Hematopoietic multipotent progenitor cell treated with erythropoietin and hydrocortisone succinate and interleukin-3 and kit ligand, for 8 days (in vitro differentiated cells): Measurements from ENCODE around the gene MAGEB16.

Experiments
- DNase-seq: peaks from one replicate; pipeline ENCODE4 v3.0.0-alpha.2; 2015

Gene MAGEB16

DNA sequence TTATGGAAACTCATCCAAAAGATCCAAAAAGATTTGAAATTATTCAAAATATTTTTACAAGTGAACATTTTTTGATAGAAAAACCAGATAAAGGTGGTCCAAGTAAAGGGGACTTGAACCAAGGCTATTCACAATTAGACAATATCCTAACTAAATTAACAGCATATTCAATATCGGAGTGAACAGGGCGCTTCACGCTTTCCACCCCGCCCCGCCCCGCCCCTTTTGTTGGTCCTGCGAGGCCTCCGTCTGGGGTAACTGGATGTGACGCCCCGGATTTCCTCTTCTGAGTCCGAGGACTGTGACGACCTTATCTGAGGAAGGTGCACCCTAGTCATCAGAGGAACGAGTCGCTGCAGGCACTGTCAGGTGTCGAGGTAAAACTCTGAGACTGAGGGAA lies at the start of gene MAGEB16:
TSS of gene MAGEB16 (plus strand) at position 301 of the 400 bp plus-strand sequence. CDS start 3,855 bp downstream, outside the sequence.
- no peak for DNase-seq

DNA sequence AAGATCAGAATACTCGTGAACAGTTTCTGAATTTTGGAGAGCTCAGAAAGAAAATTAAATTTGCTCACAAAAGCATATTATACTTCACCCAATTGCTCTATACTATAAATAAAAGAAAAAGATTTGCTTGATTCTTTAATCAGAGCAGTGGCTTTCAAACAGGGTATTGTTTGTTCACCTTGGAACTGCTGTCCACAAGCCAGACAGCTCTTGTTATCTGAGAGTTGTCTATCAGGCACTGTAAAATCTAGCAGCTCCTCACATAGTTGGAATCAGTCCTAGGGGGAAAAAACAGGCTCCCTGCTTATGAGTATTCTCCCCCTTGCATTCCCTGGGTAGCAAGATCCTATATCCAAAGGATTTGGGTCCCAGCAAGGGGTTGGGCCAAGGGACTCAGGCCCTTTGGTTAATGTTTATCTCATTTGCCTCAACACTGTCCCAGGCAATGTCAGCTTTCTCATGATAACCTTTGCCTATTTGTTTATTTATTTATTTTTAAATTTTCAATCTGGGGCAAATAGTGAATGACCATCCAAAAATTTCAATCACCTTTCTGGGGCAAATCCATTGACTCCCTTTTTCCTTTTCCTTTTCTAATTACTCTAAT lies 24.1 kb upstream of the MAGEB16 start:
- DNase-seq = no peak

DNA sequence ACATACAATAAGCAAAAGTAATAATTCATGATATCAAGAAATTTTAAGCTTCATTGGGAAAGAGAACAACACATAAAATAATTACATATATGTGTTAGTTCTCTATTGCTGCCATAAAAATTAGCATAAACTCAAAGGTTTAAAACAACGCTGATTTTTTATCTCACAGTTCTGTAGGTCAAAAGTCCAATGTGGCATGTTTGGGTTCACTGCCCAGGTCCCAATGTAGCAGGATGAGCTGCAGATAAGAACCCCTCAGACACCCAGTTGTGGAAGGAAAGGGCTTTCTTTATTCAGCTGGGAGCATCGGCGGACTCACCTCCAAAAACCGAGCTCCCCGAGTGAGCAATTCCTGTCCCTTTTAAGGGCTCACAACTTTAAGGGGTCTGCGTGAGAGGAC lies 13.1 kb upstream of the MAGEB16 start:
- no peak for DNase-seq

DNA sequence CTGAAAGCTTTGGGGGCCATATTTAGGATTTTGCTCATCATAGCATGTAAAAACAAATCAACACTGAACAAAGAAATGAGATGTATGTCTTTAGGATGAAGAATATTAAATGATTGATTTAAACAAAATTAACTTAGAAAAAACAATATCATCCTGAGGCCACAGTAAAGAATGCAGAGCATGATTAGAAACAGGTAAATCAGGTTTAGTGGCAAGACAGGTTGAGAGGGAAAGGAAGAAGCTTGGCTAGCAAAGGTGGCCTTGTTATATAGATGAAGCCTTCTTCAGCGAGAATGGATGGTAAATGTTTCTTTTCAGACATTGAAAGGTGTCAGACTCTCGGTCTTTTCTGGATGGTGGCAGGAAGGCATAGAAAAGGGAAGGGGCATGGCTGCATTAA lies 11.9 kb upstream of the MAGEB16 start:
- DNase-seq = no peak

DNA sequence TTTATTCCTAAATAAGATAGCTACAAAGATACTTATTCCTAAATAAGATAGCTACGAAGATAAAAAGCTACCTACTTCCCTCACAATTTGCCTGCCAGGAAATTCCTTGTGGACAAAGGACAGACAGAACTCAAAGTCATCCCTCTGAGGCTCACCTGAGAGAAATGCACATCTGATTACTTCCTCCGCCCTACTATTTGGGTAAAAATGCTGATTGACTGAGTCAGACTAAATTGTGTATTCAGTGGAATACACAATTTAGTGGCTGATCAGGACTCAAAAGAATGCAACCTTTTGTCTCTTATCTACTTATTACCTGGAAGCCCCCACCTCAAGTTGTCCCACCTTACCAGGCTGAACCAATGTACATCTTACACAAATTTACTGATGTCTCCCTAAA lies 10.3 kb upstream of the MAGEB16 start:
- no peak for DNase-seq

DNA sequence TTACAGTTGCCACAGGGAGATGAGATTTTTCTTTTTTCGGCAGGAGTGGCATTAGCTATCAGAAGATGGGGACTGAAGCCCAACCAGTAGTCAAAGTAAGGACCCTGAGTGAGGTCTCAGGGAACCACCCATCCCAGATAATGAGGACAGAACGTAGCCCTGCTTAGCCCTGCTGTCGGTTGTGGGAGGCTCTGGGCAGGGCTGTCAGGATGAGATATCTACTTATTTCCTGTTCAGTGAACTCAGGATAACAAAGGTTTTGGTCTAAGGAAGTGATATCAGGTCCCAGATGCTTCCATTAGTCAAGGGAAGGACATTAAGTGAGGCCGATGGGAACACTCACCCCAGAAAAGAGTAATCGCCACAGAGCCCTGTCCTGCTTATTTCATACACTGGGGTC lies 2.3 kb downstream of the MAGEB16 start:
- peak; percentile 55 for DNase-seq

DNA sequence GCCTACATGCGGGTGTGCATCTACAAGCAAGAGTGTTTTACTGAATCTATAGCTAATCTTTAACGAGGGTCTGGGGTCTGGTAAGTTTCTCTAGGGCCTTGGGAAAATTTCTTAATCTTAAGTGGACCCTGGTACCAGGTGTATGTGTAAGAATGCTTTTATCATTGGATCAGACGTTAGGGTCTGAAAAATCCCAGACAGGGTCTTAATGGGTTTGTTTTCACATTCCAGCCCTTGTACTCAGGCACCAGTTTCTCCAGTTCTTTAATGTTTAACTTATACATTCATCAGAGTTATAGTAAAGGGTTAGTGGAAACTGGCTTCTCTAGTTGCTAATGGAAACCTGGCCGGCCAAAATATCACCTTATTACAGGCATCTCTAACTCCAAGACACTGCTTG lies 11.6 kb downstream of the MAGEB16 start:
- no peak for DNase-seq

DNA sequence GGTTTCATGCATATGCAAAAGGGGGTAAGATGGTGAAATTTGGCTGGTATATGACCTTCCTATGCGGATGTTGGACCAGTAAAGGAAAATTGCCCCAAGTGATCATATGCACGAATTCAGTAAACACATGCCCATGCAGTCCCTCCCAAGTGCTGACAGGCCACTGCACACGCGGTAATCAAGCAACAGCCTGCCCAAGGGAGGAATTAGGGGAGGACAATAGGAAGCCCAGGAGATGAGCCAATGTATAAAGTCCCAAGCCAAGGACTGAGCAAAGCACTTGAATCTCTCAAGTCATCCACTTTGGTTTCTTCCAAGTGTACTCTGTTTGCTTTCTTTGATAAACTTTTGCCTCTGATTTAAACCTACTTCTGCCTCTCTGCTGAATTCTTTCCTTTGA lies 21.1 kb downstream of the MAGEB16 start:
- no peak for DNase-seq

DNA sequence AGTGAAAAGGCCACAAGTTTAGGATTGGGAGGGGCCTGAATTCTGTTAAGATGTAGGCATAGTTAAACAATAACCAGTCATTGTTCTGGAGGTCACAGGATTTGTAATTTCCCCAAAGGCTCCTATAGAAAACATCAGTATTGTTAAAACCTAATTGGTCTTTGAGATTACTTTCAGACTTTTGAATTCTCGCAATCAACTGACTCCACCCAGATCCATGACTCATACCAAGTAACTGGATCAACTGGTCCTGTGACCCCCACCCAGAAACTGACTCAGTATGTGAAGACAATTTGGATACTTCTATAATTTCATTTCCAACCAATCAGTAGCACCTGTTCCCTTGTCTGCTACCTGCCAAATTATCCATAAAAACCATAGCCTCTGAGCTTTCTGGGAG lies 28.4 kb downstream of the MAGEB16 start:
- DNase-seq = no peak

DNA sequence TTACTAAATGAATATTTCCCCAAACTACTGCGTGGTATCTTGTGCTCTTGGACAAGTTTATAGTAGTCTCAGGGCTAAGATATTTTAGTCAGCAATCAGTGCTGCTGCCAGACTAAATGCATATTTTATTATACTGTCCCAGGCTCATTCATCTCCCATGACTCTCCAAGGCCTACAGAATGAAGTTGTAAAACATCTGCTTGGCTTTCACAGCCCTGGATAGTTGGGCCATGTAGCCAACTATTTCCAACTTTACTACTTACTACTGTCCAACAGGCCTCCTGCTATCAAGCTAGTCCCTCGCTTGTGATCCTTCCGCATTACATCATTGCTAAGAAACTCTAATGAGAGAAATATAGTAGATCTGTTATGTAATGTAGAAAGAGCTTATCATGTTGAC lies 31.4 kb downstream of the MAGEB16 start:
- DNase-seq = no peak

DNA sequence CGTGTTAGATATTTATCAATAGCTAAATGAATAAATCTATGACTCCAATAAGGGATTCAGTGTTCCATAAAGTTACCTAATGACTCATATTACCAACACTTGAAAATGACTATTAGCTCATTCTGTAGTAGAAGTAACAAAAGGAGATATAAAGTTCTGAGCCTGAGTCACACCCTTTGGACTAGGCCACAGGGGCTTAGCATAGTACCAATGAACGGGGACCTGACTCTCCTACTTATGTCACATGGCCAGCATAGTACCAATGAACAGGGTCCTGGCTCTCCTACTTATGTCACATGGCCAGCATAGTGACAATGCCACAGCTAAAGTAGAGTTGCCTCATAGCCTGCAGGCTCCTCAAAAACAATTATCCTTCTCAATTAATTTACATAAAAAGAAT lies 43.7 kb downstream of the MAGEB16 start:
- peak; percentile 1 for DNase-seq

DNA sequence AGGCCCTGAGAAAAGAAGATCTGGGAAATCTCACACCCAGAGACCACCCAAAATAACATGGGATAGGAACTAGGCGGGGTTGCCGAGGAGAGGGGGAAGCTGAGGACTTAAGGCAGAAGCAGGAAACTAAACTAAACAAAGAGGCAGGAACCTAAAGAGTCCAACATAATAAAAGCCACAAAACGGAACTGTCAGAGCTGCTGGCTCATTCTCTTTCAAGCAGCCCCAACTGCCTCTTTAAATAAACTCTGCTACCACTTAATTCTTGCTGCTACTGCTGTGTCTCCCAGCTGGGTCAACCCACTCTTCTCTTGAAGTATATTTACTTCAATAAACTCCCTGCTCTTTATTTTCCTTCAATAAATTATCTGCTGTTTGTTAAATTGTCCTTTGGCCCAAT lies 44.5 kb downstream of the MAGEB16 start:
- peak; percentile 1 for DNase-seq

DNA sequence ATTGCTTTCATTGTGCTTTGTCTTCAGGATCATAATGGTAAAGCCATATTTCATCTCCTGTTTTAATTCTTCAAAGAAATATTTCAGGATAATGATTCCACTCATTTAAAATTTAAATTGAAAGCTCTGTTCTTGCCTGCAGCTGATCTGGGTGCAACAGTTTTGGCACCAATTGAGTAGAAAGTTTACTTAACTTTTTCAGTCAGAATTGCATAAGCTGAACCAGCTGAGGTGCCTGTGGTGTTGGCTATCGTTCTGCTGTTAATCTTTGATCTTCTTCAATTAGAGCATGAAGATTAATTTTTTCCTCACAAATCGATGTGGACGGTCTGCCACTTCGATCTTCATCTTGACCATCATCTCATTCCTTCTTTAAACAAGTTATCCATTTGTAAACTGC lies 49.6 kb downstream of the MAGEB16 start:
- no peak for DNase-seq
